Activated naive CD4-positive, alpha-beta T cell treated with anti-CD3 and anti-CD28 coated beads, Interleukin-2, amount 50 U/mL, for 72 hours (primary cell): ENCODE results near the gene RIC3. TPM values are rescaled to one million over a fixed set of nuclear protein-coding genes. Genes with fewer than 3 reads are reported as not detected.

Experiments
- ATAC-seq, 2 donors: fragments of 150-1000 bp; cut with Tn5 transposase; 2 replicates each; pipeline ENCODE4 v1.10.0; 2021; ENCODE audit warnings: mild to moderate bottlenecking in 2 of 2, moderate library complexity in 2 of 2
- DNase-seq, 2 donors: peaks; one replicate each; pipeline ENCODE4 v3.0.0; 2021 to 2022; ENCODE audit warnings: low spot score in 2 of 2
- H3K27ac Mint-ChIP-seq, 2 donors: one replicate each; pipeline ENCODE4 v1.8.0; 2022; ENCODE audit warnings: mild to moderate bottlenecking in 2 of 2, mixed read lengths in 2 of 2
- H3K36me3 Mint-ChIP-seq, 2 donors: one replicate each; pipeline ENCODE4 v1.8.0; 2022; ENCODE audit warnings: mixed read lengths in 2 of 2
- H3K9me3 Mint-ChIP-seq, 2 donors: one replicate each; pipeline ENCODE4 v1.8.0; 2022; ENCODE audit warnings: mixed read lengths in 2 of 2
- total RNA-seq, 2 donors: library from RNA; stranded (reverse); gene quantifications; one replicate each; pipeline ENCODE4 v1.2.3, GENCODE V29; 2022

The RIC3 gene
- total RNA-seq, 2 donors from 2014 or later = 12.1 to 19.7 TPM

DNA sequence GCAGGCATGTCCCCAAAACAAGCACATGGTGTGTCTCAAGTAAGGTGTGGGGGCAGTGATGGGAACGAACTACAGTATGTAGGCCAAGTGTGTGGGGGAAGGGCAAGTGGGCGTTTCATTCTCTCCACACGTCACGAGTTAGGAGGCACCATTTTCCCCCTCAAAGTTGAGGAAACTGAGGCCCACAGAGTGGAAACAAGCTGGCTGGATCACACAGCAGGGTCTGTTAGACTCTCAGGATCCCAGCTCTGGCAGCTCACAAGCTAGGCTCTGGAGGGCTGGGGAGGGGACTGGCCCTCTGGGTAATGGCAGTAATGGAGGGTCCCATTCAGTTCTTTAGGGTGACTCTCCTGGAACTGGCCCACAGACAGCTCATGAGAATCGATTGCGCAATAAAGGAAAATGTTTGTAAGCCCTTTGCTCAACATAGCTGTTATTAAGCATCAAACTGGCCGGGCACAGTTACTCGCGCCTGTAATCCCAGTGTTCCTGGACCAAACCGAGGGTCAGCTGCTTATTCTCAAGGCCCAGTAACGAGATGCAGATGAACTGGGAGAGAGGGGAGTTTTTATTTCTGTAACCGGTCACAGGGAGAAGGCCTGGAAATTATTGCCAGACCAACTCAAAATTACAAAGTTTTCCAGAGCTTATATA is 111.9 kb downstream of the RIC3 start:
- no peaks in the 10 kb centered on the region for H3K36me3 Mint-ChIP-seq
- H3K27ac Mint-ChIP-seq = no peak overlapping the region
- no peaks in the 10 kb centered on the region for H3K9me3 Mint-ChIP-seq
- ATAC-seq (no peak), DNase-seq (peak in 1 of 2 donors; percentile 16)

Other genes starting within 250 kb of the RIC3 start
- not detected for gene OR10A6, start 237.8 kb downstream of the RIC3 start, total RNA-seq
- not detected for gene OR10A3, start 227.3 kb downstream of the RIC3 start, total RNA-seq
- not detected for gene NLRP10, start 203.6 kb downstream of the RIC3 start, total RNA-seq
- 100 to 1,000 TPM; 329 to 492 TPM for gene EIF3F, start 181.7 kb downstream of the RIC3 start, total RNA-seq
- under 1 TPM; 0.07 to 0.41 TPM for gene TUB, start 87.8 kb downstream of the RIC3 start, total RNA-seq
- not detected for gene LMO1, start 94.9 kb upstream of the RIC3 start, total RNA-seq